Ascending aorta (tissue), 2 donors: ENCODE measurements around the gene PAX4. TPM values are rescaled to one million over a fixed set of nuclear protein-coding genes. Genes with fewer than 3 reads are reported as not detected.

ENCODE experiments used
- DNase-seq, 2 donors: peaks; one replicate each; pipeline ENCODE4 v3.0.0-alpha.2; 2019; ENCODE audit warnings: low spot score in 2 of 2
- H3K27ac ChIP-seq, 2 donors: fragments of 200-600 bp; sonication (generic); one replicate each; pipeline ENCODE4 v1.5.1; 2016 to 2017; ENCODE audit warnings: mild to moderate bottlenecking in 1 of 2
- H3K27me3 ChIP-seq: fragments of 200-600 bp; sonication (generic); one replicate; pipeline ENCODE4 v1.5.1; 2017
- H3K36me3 ChIP-seq, 2 donors: fragments of 200-600 bp; sonication (generic); one replicate each; pipeline ENCODE4 v1.5.1; 2016
- H3K4me1 ChIP-seq, 2 donors: fragments of 200-600 bp; sonication (generic); one replicate each; pipeline ENCODE4 v1.5.1; 2016 to 2017; ENCODE audit warnings: mild to moderate bottlenecking in 1 of 2
- H3K4me3 ChIP-seq, 2 donors: fragments of 200-600 bp; sonication (generic); one replicate each; pipeline ENCODE4 v1.5.1; 2016 to 2017; ENCODE audit warnings: mild to moderate bottlenecking in 1 of 2
- H3K9me3 ChIP-seq, 2 donors: fragments of 200-600 bp; sonication (generic); one replicate each; pipeline ENCODE4 v1.5.1; 2016
- CTCF ChIP-seq, 3 experiments: fragments of 200-600 bp in 2 of 3; fragments of 450-650 bp in 1 of 3; sonication (generic) in 2 of 3; IDR thresholded peaks; one replicate each; pipeline ENCODE4 v1.5.1; 2016 to 2019; ENCODE audit warnings: antibody characterized with exemption in 3 of 3, mild to moderate bottlenecking in 1 of 3, moderate library complexity in 1 of 3
- intact Hi-C: fragments of 100-400 bp; cut with DNase I; formaldehyde crosslinking; loops from one replicate; pipeline ENCODE4 v1.15.1; 2023
- total RNA-seq: library from RNA; depleted of rRNA; stranded (reverse); fragments of >200 nt; gene quantifications from one replicate; pipeline ENCODE4 v1.1.0, GENCODE V29; 2016

Gene PAX4
- total RNA-seq, 1 donor from 2014 or later: not detected

- no peak overlapping the region for H3K27ac ChIP-seq
- H3K4me1 ChIP-seq: no peaks in the 10 kb centered on the region
- H3K9me3 ChIP-seq: peaks cover 0 to 5% of the 10 kb centered on the region in 2 donors
- no peak for TF ChIP-seq CTCF (IDR thresholded peaks at IDR 0.05)
- intact Hi-C loops: no loop called here
- no peaks in the 10 kb centered on the region for H3K36me3 ChIP-seq
- no peak overlapping the region for H3K4me3 ChIP-seq
- DNase-seq: no peak
- H3K27me3 ChIP-seq: no peaks in the 10 kb centered on the region
These were observed 5.7 kb downstream of the PAX4 start for GRCh38 chr7:127612263-127612662.

- DNase-seq: no peak
- TF ChIP-seq CTCF (IDR thresholded peaks at IDR 0.05): no peak
- Histone ChIP-seq H3K36me3 (no peaks in the 10 kb centered on the region), H3K4me3 (no peak overlapping the region), H3K27ac (no peak overlapping the region), H3K9me3 (peaks cover 0 to 5% of the 10 kb centered on the region in 2 donors), H3K27me3 (no peaks in the 10 kb centered on the region), H3K4me1 (no peaks in the 10 kb centered on the region)
- intact Hi-C loops: no loop called here
These were observed 8.6 kb downstream of the PAX4 start for GRCh38 chr7:127609297-127609696.

- Histone ChIP-seq H3K27me3 (no peaks in the 10 kb centered on the region), H3K36me3 (no peaks in the 10 kb centered on the region), H3K27ac (no peak overlapping the region), H3K9me3 (peaks cover 0 to 5% of the 10 kb centered on the region in 2 donors), H3K4me1 (no peaks in the 10 kb centered on the region), H3K4me3 (no peak overlapping the region)
- DNase-seq: no peak
- no peak for TF ChIP-seq CTCF (IDR thresholded peaks at IDR 0.05)
- intact Hi-C loops: no loop called here
These were observed 9.5 kb downstream of the PAX4 start for GRCh38 chr7:127608446-127608845.

GRCh38 chr7:127600885-127601284 is 17.1 kb downstream of the PAX4 start:
- Histone ChIP-seq H3K4me3 (no peak overlapping the region), H3K27ac (no peak overlapping the region), H3K4me1 (no peaks in the 10 kb centered on the region), H3K36me3 (no peaks in the 10 kb centered on the region), H3K9me3 (no peaks in the 10 kb centered on the region), H3K27me3 (no peaks in the 10 kb centered on the region)
- intact Hi-C loops: no loop called here
- no peak for TF ChIP-seq CTCF (IDR thresholded peaks at IDR 0.05)
- DNase-seq: no peak

GRCh38 chr7:127598318-127598717 is 19.6 kb downstream of the PAX4 start:
- no peaks in the 10 kb centered on the region for H3K4me1 ChIP-seq

More at GRCh38 chr7:127598318-127598717, 19.6 kb downstream of the PAX4 start:
- Histone ChIP-seq H3K27ac (no peak overlapping the region), H3K27me3 (no peaks in the 10 kb centered on the region), H3K36me3 (no peaks in the 10 kb centered on the region), H3K9me3 (no peaks in the 10 kb centered on the region), H3K4me3 (no peak overlapping the region)
- DNase-seq: no peak
- intact Hi-C loops: no loop called here
- TF ChIP-seq CTCF (IDR thresholded peaks at IDR 0.05): no peak
